ENCODE data around the gene PDP2. TPM values are rescaled to one million over a fixed set of nuclear protein-coding genes. Genes with fewer than 3 reads are reported as not detected.

Gene PDP2
- total RNA-seq, 1 experiment from 2014 or later = 44.4 TPM

DNA sequence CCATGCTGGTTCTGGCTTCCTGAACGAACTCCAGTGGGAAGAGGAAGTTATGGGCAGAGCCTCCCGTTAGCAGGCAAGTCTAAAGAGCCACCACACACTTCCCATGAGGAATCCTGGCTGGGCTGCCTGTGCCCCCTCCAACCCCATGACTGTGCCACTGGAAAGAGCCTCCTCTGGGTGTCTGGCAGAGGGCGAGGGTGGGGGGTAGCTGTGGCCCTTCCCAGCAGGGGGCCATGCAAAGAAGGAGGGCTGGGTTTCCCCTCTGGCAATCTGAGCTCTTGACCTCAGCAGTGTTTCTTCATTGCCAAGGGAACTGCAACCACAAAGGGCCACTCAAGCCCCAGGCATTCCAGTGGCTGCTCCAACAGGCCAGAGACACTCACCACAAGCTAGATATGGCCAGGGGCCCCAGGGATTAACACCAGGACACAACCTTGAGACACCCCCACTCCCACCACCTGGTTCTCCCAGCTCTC, 46.7 kb downstream of the PDP2 start:
- H3K4me1 ChIP-seq = peaks cover 7% of the 10 kb centered on the region; the same call in 1 of the 2 replicates
- intact Hi-C loops (cut with micrococcal nuclease; ENCODE audit: unreplicated experiment) = no loop called here
- BruUV-seq (replicated peaks) = no TSS peak
- ChIA-PET POLR2A (no interaction called here), CTCF (interaction anchor here (0.6 to 2.8 kb wide), 3 partner anchors 22 to 87 kb away, joined by 3 to 36 read pairs (median 3); no protein-coding TSS in a partner anchor)
- Mint-ChIP-seq H3K27me3 (ENCODE audit: insufficient read depth, unreplicated experiment) (peaks cover 5% of the 10 kb centered on the region), H3K9me3 (ENCODE audit: unreplicated experiment) (no peaks in the 10 kb centered on the region), H3K36me3 (ENCODE audit: insufficient read depth, unreplicated experiment) (no peaks in the 10 kb centered on the region), H3K27ac (ENCODE audit: unreplicated experiment) (no peak overlapping the region), H3K4me1 (ENCODE audit: low read depth, unreplicated experiment) (no peaks in the 10 kb centered on the region), H3K4me3 (ENCODE audit: unreplicated experiment) (no peak overlapping the region)
- H3K36me3 ChIP-seq (ENCODE audit: control insufficient read depth, insufficient read depth, low read length) = no peaks in the 10 kb centered on the region
- peak in 1 of 2 experiments; percentile 45 for DNase-seq
- no peak overlapping the region for H3K4me3 ChIP-seq (ENCODE audit: low read depth, low read length)
- H3K27me3 ChIP-seq (replicated peaks; ENCODE audit: control insufficient read depth, insufficient read depth, low read length) = no peaks in the 10 kb centered on the region
- no peaks in the 10 kb centered on the region for H3K9me3 ChIP-seq
- TF ChIP-seq, protein P1, sequence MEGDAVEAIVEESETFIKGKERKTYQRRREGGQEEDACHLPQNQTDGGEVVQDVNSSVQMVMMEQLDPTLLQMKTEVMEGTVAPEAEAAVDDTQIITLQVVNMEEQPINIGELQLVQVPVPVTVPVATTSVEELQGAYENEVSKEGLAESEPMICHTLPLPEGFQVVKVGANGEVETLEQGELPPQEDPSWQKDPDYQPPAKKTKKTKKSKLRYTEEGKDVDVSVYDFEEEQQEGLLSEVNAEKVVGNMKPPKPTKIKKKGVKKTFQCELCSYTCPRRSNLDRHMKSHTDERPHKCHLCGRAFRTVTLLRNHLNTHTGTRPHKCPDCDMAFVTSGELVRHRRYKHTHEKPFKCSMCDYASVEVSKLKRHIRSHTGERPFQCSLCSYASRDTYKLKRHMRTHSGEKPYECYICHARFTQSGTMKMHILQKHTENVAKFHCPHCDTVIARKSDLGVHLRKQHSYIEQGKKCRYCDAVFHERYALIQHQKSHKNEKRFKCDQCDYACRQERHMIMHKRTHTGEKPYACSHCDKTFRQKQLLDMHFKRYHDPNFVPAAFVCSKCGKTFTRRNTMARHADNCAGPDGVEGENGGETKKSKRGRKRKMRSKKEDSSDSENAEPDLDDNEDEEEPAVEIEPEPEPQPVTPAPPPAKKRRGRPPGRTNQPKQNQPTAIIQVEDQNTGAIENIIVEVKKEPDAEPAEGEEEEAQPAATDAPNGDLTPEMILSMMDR (IDR thresholded peaks at IDR 0.05; ENCODE audit: insufficient read depth in 1 of 2, low read depth in 1 of 2, low read length in 1 of 2, severe bottlenecking in 1 of 2, unreplicated experiment in 1 of 2) = no peak

DNA sequence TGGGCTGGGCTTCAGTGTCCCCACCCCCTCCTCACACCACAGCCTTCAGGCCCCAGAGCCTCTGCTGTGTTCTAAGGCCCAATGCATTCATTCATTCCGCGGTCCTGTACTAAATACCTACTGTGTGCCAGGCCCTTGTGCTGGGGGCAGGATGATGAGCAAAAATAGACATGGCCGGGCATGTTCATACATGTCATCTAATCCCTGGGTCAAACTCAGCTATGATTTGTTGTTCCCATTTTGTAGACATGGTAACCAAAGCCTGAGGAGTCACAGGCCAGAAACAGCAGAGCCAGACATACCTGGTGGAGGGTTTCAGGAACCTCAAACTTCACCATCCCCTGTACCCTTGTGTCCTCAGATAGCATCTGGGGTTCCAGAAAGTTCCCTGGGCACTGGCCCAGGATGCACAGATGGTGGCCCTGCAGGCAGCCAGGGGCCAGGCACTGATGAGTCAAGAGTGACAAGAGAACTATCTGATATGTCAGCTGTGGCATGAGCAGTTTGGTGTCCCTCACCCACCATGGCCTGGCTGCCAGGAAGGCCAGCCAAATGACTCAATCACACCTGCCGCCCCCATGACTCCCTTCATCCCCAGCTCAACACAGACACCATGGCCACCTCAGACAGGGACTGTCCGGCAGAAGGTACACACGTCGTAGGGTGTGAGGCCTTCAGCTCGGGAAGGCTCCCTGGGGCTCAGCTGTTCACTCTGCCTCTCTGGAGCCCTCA, 47.8 kb downstream of the PDP2 start:
- DNase-seq = no peak
- TF ChIP-seq, protein P1 (IDR thresholded peaks at IDR 0.05; ENCODE audit: insufficient read depth in 1 of 2, low read depth in 1 of 2, low read length in 1 of 2, severe bottlenecking in 1 of 2, unreplicated experiment in 1 of 2) = no peak
- Mint-ChIP-seq H3K27me3 (ENCODE audit: insufficient read depth, unreplicated experiment) (peaks cover 5% of the 10 kb centered on the region), H3K9me3 (ENCODE audit: unreplicated experiment) (no peaks in the 10 kb centered on the region), H3K36me3 (ENCODE audit: insufficient read depth, unreplicated experiment) (peaks cover 1% of the 10 kb centered on the region), H3K4me1 (ENCODE audit: low read depth, unreplicated experiment) (peaks cover 3% of the 10 kb centered on the region), H3K4me3 (ENCODE audit: unreplicated experiment) (no peak overlapping the region), H3K27ac (ENCODE audit: unreplicated experiment) (no peak overlapping the region)
- Histone ChIP-seq H3K36me3 (ENCODE audit: control insufficient read depth, insufficient read depth, low read length) (no peaks in the 10 kb centered on the region), H3K4me1 (peaks cover 8% of the 10 kb centered on the region; the same call in 1 of the 2 replicates), H3K27me3 (replicated peaks; ENCODE audit: control insufficient read depth, insufficient read depth, low read length) (no peaks in the 10 kb centered on the region), H3K9me3 (no peaks in the 10 kb centered on the region), H3K4me3 (ENCODE audit: low read depth, low read length) (no peak overlapping the region)
- ChIA-PET CTCF (interaction anchor here (0.6 to 2.8 kb wide), 10 partner anchors 9 to 116 kb away, joined by 3 to 36 read pairs (median 6); partner anchors contain the start of genes CDH16, NAE1 and PDP2), POLR2A (no interaction called here)
- BruUV-seq (replicated peaks) = no TSS peak
- intact Hi-C loops (cut with micrococcal nuclease; ENCODE audit: unreplicated experiment) = no loop called here

DNA sequence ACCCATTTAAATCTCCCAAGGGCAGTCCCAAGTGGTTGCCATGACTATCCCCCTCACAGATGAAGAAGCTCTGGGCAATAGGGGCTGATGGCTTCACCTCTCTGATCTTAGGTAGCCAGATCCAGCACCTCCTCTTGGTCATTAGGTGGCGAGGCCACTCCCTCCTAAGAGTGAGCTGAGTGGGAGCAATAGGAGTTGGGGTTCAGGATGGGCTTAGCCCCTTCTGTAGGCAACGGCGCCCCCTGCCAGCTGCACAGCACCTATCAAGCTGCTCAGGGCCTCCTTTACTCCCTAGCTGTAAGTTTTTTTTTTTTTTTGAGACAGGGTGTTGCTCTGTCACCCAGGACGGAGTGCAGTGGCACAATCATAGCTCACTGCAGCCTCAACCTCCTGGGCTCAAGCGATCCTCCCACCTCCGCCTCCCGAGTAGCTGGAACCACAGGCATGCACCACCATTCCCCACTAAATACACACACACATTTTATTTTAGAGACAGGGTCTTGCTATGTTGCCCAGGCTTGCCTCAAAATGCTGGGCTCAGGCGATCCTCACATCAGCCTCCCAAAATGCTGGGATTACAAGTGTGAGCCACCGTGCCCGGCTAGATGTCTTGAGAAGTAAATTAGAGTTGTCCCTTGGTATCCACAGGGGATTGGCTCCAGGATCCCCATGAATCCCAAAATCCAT, 48.5 kb downstream of the PDP2 start:
- intact Hi-C loops (cut with micrococcal nuclease; ENCODE audit: unreplicated experiment) = no loop called here
- Histone ChIP-seq H3K4me1 (peaks cover 13% of the 10 kb centered on the region), H3K4me3 (ENCODE audit: low read depth, low read length) (no peak overlapping the region), H3K9me3 (no peaks in the 10 kb centered on the region), H3K36me3 (ENCODE audit: control insufficient read depth, insufficient read depth, low read length) (no peaks in the 10 kb centered on the region), H3K27me3 (replicated peaks; ENCODE audit: control insufficient read depth, insufficient read depth, low read length) (no peaks in the 10 kb centered on the region)
- CTCF ChIA-PET = interaction anchor here (0.7 to 2.8 kb wide), 9 partner anchors 9 to 116 kb away, joined by 3 to 36 read pairs (median 6); partner anchors contain the start of genes CDH16, NAE1 and PDP2
- Mint-ChIP-seq H3K9me3 (ENCODE audit: unreplicated experiment) (no peaks in the 10 kb centered on the region), H3K27ac (ENCODE audit: unreplicated experiment) (no peak overlapping the region), H3K27me3 (ENCODE audit: insufficient read depth, unreplicated experiment) (peaks cover 5% of the 10 kb centered on the region), H3K36me3 (ENCODE audit: insufficient read depth, unreplicated experiment) (peaks cover 9% of the 10 kb centered on the region), H3K4me3 (ENCODE audit: unreplicated experiment) (no peak overlapping the region), H3K4me1 (ENCODE audit: low read depth, unreplicated experiment) (peaks cover 11% of the 10 kb centered on the region)
- TF ChIP-seq, protein P1 (IDR thresholded peaks at IDR 0.05; ENCODE audit: insufficient read depth in 1 of 2, low read depth in 1 of 2, low read length in 1 of 2, severe bottlenecking in 1 of 2, unreplicated experiment in 1 of 2) = peak; percentile 10 to 57
- peak in 1 of 2 experiments; percentile 58 for DNase-seq
- BruUV-seq (replicated peaks) = no TSS peak
- POLR2A ChIA-PET = no interaction called here

All from Caco-2 (cell line).